Mesodermal cell (in vitro differentiated cells): ENCODE data around the gene F12. TPM values are rescaled to one million over a fixed set of nuclear protein-coding genes. Genes with fewer than 3 reads are reported as not detected.

Experiments used
- H3K27ac ChIP-seq: 2 replicates; pipeline ENCODE4 v1.7.0; 2013; ENCODE audit warnings: mild to moderate bottlenecking, low read depth, low read length, moderate library complexity; ENCODE audit not compliant: severe bottlenecking
- H3K36me3 ChIP-seq: 2 replicates; pipeline ENCODE4 v1.7.1; 2013; ENCODE audit warnings: mild to moderate bottlenecking, low read length, moderate library complexity; ENCODE audit not compliant: control insufficient read depth, insufficient read depth
- H3K4me1 ChIP-seq: one replicate; pipeline ENCODE4 v1.7.1; 2013; ENCODE audit warnings: mild to moderate bottlenecking, low read length; ENCODE audit not compliant: insufficient read depth, control insufficient read depth, poor library complexity, severe bottlenecking
- H3K4me3 ChIP-seq: 2 replicates; pipeline ENCODE4 v1.7.0; 2013; ENCODE audit warnings: low read length, control low read depth, mild to moderate bottlenecking; ENCODE audit not compliant: insufficient read depth, poor library complexity, severe bottlenecking; ENCODE audit errors: extremely low read depth
- H3K9me3 ChIP-seq: 2 replicates; pipeline ENCODE4 v1.7.1; 2013; ENCODE audit warnings: mild to moderate bottlenecking, low read length, moderate library complexity; ENCODE audit not compliant: control insufficient read depth
- whole genome bisulfite sequencing, 2 experiments: methylation state at CpG; one replicate each; pipeline ENCODE4 v1.1.5; 2013; ENCODE audit warnings: missing lambda C conversion rate in 2 of 2; ENCODE audit not compliant: insufficient coverage in 2 of 2; 5-methylcytosine and 5-hydroxymethylcytosine counted together
- polyA plus RNA-seq, 2 experiments: library from polyadenylated mRNA; stranded (reverse); fragments of 50-300 nt; gene quantifications; one replicate each; pipeline ENCODE4 v1.2.3, GENCODE V29; 2013

F12 gene
- 2.1 TPM for polyA plus RNA-seq (2013, experiment 1 of 2)
- 0.76 TPM for polyA plus RNA-seq (2013, experiment 2 of 2)

DNA sequence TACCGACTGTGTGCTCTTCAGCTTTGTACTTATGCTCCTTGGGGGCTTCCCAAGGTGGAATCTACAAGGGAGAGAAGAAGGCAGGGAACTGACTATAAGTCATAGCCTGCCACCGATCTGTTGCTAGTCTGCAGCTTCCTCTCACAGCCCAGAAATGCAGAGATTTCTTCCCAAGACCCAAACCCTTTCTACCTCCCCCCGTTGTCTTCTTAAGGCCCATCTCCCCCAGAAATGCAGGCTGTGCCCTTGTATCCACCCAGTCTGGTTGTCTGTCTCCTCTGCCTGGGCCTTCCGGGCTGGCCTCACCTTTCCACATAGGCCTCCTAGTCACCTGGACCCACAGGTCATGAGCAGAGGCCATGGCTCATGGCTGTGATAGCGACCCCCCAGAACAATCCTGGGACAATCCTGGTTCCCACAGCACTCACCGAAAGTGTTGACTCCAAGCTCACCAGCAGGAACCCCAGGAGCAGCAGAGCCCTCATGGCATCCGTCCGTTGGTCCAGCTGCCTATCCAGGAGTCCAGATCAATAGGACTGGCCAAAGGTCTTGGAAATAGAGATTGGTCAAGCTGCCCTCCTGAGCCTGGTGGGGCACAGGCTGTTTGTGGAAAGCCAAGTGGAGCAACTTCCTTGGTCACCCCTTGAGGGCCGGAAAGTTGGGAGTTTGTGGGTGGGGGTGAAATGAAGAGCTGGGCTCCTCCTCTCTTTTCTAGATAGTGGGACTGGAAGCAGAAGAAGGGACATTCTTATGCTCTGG, at the start of gene F12:
Gene F12 (minus strand): TSS at position 522 of the 759 bp plus-strand sequence. CDS start 37 bp downstream, at position 485.
- Histone ChIP-seq H3K9me3 (no peaks in the 10 kb centered on the region), H3K4me1 (no peaks in the 10 kb centered on the region), H3K36me3 (no peaks in the 10 kb centered on the region), H3K4me3 (no peak within 1 kb of the TSS), H3K27ac (no peak within 1 kb of the TSS)
- 92 to 98% methylated on average over 7 to 9 of the region's 9 CpGs for WGBS, 2 experiments

DNA sequence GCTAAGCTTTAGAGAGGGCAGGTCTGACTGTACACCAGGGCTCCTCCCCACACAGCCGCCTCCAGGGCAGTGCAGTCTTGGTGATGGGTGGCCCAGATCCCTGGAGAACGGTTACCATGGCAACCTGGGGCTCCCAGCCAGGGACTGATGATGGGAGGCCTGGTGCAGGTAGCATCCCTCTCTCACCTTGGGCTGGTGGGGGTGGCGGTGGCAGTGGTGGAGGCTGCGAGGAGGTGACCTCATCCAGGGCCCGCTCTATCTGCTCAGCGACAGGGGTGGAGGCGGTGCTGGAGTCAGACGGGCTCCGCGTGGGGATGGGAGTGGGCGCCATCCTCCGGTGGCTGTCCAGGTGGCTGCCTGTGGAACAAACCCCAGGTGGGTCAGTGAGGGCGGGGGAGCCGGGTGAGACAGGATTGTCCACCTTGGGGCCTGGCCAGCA, 49.6 kb upstream of the F12 start:
- no peaks in the 10 kb centered on the region for H3K9me3 ChIP-seq
- H3K27ac ChIP-seq, result peak overlapping the region; percentile 84
- H3K36me3 ChIP-seq, result peaks cover 71% of the 10 kb centered on the region
- WGBS, 2 experiments, result 93 to 94% methylated on average over 12 of the region's 14 CpGs
- H3K4me1 ChIP-seq, result peaks cover 12% of the 10 kb centered on the region
- no peak overlapping the region for H3K4me3 ChIP-seq

DNA sequence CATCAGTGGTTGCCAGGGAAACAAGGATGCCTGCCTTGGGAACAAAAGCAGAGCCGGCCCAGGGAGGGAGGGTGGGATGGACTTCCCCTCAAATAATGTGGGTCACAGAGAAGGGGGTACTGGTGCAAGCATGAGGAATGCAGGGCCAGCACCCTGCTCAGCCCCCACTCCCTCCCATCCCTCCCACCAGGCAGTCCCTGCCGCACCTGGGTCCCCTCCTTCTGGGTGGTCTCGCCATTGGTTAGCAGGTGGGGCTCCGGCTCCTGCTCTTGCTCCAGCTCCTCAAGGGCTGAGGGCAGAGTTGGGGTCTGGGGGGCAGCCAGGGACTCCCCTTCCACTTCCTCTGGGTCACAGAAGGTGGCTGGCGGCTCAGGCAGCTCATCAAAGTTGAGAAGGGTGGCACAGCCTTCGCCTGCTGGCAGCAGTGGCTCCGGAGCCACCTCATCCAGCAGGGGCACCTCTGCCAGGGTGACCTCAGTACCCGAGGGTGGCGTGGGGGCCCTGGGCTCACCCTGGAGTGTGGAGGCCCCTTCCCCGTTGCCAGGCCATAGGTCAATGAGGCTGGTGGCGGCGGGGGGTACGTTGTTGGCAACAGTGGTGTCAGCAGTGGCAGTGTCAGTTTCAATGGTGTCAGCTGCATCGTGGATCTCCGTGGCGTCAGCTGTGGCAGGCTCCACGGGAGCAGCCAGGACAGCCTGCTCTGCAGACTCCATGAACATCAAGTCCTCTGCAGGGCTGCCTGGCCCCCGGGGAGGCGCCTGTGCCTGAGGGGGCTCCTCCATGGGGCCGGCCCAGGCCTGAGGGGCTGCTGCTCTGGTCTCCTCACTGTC, 48.7 kb upstream of the F12 start:
- H3K4me1 ChIP-seq, result peaks cover 12% of the 10 kb centered on the region
- H3K27ac ChIP-seq, result peak overlapping the region; percentile 84
- no peaks in the 10 kb centered on the region for H3K9me3 ChIP-seq
- WGBS, 2 experiments, result 88 to 97% methylated on average over 16 of the region's 20 CpGs
- H3K4me3 ChIP-seq, result no peak overlapping the region
- peaks cover 63% of the 10 kb centered on the region for H3K36me3 ChIP-seq

DNA sequence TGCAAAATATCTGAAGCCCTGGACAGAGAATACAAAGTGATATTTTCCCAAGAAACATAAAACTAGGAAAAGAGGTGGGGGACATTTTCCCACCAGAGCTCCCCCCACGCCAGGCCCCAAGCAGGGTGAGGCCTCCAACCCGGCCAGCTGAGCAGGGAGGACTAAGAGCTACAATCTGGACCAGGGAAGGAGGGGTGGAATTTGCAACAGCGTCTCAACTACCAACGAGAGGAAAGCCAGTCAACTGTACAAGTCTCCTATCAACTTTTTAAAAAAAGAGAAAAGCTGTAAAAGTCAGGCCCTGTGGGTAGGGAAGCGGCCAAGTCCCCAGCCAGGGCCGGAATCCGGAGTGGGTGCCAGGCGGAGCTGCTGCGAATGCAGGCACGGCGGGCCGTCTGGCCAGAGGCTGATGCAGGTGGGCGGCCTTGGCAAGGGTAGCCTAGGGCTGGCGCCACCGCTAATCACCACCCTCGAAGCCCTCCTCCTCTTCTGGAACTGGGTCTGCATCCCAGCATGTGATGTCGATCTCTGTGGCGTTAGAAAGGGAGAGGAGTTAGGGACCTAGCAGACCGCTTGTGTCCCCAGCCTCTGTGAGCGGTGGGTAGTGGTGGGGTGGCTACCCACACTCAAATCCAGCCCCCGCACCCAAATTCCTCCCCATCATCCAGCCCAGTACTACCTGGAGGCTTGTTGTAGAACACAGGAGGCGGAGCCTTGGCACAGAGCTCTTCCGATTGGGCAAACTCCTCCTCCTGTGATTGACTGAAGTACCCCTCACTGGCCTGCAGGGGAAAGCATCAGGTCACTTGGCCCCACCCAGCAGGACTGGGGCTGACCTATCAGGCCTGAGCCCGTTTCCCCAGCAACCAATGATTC, 47.9 kb upstream of the F12 start:
- H3K4me1 ChIP-seq, result peaks cover 12% of the 10 kb centered on the region
- 90 to 93% methylated on average over 16 to 19 of the region's 24 CpGs for WGBS, 2 experiments
- no peak overlapping the region for H3K4me3 ChIP-seq
- peaks cover 54% of the 10 kb centered on the region for H3K36me3 ChIP-seq
- peak overlapping the region; percentile 8 for H3K27ac ChIP-seq
- H3K9me3 ChIP-seq, result no peaks in the 10 kb centered on the region

DNA sequence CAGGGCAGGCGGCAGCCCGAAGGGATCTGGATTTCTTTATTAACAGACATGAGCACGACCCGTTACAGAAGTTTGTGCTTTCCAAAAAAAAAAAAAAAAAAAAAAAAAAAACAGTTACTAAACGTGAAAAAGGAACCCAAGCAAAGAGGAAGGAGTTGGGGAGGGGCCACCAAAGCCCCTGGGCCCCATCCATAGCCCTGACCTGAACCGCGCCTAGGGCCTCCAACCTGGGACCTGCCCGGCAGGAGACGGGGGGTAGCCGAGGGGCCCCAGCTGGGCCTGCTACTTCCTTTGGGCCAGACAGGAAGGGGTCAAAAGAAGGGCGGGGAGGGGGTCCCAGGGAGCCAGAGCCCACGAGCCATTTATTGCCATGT, 47.2 kb upstream of the F12 start:
- Histone ChIP-seq H3K4me1 (peaks cover 12% of the 10 kb centered on the region), H3K27ac (no peak overlapping the region), H3K9me3 (no peaks in the 10 kb centered on the region), H3K36me3 (peaks cover 48% of the 10 kb centered on the region), H3K4me3 (no peak overlapping the region)
- 76 to 78% methylated on average over 6 to 7 of the region's 12 CpGs for WGBS, 2 experiments

DNA sequence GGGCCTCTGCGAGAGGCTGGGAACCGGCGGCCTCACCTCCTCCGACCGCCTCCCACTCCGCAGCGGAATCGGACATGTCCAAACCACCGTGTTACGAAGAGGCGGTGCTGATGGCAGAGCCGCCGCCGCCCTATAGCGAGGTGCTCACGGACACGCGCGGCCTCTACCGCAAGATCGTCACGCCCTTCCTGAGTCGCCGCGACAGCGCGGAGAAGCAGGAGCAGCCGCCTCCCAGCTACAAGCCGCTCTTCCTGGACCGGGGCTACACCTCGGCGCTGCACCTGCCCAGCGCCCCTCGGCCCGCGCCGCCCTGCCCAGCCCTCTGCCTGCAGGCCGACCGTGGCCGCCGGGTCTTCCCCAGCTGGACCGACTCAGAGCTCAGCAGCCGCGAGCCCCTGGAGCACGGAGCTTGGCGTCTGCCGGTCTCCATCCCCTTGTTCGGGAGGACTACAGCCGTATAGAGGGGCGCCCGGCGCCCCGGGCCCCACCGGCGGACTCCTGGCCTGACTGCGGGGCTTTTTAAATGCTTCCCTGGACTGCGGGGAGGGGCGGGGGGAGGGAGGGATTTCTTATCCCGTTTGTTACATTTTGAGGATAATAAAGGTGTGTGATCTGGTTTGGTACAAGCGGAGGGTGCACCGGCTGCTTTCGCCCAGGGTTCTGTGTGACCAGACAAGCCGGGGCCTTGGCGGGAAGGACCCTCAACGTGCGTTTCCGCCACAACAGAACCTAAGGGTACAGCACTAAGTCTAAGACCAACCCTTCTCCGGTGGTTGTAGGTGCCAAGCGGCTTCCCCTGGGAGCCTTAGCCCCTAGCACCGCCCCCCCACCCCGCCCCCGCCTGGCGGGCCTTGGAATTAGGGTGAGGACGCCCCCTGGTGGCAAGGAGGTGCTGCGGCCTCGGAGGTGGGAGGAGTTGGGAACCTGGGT, 46.6 kb upstream of the F12 start:
- no peaks in the 10 kb centered on the region for H3K9me3 ChIP-seq
- H3K27ac ChIP-seq, result peak overlapping the region; percentile 45
- WGBS, 2 experiments, result 6 to 9% methylated on average over 42 to 67 of the region's 76 CpGs
- H3K4me1 ChIP-seq, result peaks cover 12% of the 10 kb centered on the region
- peak overlapping the region; percentile 45 for H3K4me3 ChIP-seq
- peaks cover 42% of the 10 kb centered on the region for H3K36me3 ChIP-seq

DNA sequence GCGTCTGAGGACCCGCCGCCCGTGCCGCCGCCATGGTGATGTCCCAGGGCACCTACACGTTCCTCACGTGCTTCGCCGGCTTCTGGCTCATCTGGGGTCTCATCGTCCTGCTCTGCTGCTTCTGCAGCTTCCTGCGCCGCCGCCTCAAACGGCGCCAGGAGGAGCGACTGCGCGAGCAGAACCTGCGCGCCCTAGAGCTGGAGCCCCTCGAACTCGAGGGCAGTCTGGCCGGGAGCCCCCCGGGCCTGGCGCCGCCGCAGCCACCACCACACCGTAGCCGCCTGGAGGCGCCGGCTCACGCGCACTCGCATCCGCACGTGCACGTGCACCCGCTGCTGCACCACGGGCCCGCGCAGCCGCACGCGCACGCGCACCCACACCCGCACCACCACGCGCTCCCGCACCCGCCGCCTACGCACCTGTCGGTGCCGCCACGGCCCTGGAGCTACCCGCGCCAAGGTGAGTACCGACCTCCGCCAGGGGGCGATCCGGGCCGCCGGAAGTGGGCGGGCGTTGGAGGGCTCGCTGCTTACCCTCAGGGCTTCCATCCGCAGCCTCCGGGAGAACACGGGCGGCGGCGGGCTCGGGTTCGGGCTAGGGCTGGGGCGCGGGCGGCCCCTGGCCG, 45.8 kb upstream of the F12 start:
- Histone ChIP-seq H3K4me1 (peaks cover 12% of the 10 kb centered on the region), H3K36me3 (peaks cover 36% of the 10 kb centered on the region), H3K27ac (peak overlapping the region; percentile 72), H3K9me3 (no peaks in the 10 kb centered on the region), H3K4me3 (peak overlapping the region; percentile 45)
- WGBS, 2 experiments, result 0 to 1% methylated on average over 67 to 70 of the region's 80 CpGs

DNA sequence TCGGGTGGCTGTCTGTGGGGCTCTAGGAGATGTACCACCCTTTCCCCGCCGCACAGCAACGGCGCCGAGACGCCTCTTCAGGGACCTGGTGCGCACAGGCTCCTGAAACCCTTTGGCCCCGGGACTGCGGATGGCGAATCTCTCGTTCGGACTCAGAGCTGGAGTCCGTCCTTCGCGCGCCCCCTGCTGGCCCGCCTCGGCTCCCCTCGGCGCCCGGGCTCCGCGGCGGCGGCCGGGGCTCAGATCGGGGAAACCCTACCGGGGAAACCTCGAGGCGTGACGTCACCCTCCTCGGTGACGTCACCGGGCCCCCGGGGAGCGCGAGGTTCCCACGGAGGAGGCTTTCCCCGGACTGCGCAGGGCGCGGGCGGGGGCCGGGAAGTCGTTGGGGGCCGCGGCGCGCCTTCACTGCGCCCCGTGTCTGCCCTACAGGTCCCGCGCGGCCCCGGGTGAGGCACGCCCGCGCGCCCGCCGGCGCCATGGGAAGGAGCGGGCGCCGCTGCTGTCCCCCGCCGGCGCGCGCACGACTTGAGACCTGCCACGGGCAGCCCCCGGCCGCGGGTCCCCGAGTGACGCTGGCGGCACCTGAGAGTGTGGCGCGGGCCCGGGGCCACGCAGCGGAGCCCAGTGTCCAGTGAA, 45.2 kb upstream of the F12 start:
- Histone ChIP-seq H3K9me3 (no peaks in the 10 kb centered on the region), H3K36me3 (peaks cover 29% of the 10 kb centered on the region), H3K4me3 (peak overlapping the region; percentile 45), H3K27ac (peak overlapping the region; percentile 72), H3K4me1 (peaks cover 12% of the 10 kb centered on the region)
- WGBS, 2 experiments, result 0 to 1% methylated on average over 68 to 71 of the region's 84 CpGs

DNA sequence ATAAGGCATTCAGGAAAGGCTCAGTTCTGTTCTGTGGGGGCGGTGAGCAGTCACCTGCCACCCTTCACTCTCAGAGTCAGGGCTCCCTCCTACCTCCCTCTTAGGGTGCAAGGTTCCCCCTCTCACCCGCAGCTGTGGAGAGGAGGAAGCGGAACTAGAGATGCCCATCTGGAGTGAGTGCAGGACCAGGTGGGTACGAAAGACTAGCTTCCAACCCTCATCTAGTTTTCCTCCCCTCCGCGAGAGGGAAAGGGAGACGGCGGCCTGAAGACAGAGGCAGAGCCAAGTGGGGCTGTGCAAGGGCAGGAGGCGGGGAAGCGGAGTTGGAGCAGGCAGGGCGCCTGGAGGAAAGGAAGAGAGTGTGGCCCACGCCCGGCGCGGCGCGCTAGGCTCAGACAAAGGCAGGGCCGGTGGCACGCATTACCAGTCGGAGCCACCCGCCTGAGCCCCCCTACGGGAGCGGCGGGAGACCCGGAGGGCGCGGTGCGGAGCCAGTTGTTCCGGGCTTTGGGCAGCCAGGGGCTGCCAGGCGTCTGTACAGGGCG, 44.6 kb upstream of the F12 start:
- peak overlapping the region; percentile 45 for H3K4me3 ChIP-seq
- WGBS, 2 experiments, result 13 to 18% methylated on average over 20 to 24 of the region's 31 CpGs
- H3K4me1 ChIP-seq, result peaks cover 12% of the 10 kb centered on the region
- H3K36me3 ChIP-seq, result peaks cover 23% of the 10 kb centered on the region
- H3K27ac ChIP-seq, result peak overlapping the region; percentile 26
- H3K9me3 ChIP-seq, result no peaks in the 10 kb centered on the region
